GM10266 (cell line): Measurements from ENCODE around the gene FCGBP.
"Not testable (repeated sequence)": the region's sequence is repeated elsewhere in the genome, so short reads cannot be mapped to it uniquely, and the experiment has no call there.

ENCODE experiments used
- DNase-seq: peaks from one replicate; pipeline ENCODE4 v3.0.0; 2012; ENCODE audit errors: extremely low spot score
- CTCF ChIP-seq: IDR thresholded peaks from 2 replicates; pipeline ENCODE4 v1.5.1; 2012; ENCODE audit warnings: mild to moderate bottlenecking, low read depth; ENCODE audit not compliant: control insufficient read depth, insufficient read depth; ENCODE audit errors: missing control alignments

Gene FCGBP

GRCh38 chr19:39890755-39891551 lies 43.5 kb downstream of the FCGBP start:
- DNase-seq = peak; percentile 53
- TF ChIP-seq CTCF = no peak

GRCh38 chr19:39889872-39890754 lies 44.3 kb downstream of the FCGBP start:
- peak; percentile 17 for DNase-seq

- not testable (repeated sequence) for DNase-seq
Measured at GRCh38 chr19:39887456-39887951, 46.9 kb downstream of the FCGBP start.

- DNase-seq = not testable (repeated sequence)
Measured at GRCh38 chr19:39885821-39886554, 48.4 kb downstream of the FCGBP start.

DNA sequence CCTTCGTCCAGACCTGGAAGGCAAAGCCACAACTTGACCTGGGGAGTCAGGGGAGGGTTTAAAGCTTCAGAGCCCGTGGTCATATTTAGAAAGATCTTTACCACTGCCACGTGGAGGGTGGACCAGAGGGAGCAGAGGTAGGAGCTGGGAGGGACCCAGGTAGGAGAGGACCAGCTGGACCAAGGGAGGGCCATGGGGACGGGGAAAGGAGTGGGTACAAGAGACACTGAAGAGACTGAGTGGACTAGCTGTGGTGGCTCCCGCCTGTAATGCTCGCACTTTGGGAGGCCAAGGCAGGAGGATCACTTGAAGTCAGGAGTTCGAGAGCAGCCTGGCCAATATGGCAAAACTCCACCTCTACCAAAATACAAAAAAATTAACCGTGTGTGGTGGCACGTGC lies 49.7 kb downstream of the FCGBP start:
- DNase-seq = not testable (repeated sequence)
